GM18873 (cell line): ENCODE results near the gene UPF2.
"Not testable (repeated sequence)": the region's sequence is repeated elsewhere in the genome, so short reads cannot be mapped to it uniquely, and the experiment has no call there.

Experiments used
- ATAC-seq: cut with Tn5 transposase; IDR thresholded peaks from one replicate; pipeline ENCODE4 v1.9.1; 2021; ENCODE audit warnings: mild to moderate bottlenecking, moderate library complexity, moderate number of reproducible peaks; ENCODE audit not compliant: unreplicated experiment, low FRiP score

UPF2 gene

GRCh38 chr10:11909618-11910017 lies 133.0 kb downstream of the UPF2 start:
- no peak for ATAC-seq

- ATAC-seq = no peak
Measured at GRCh38 chr10:11908991-11909390, 133.6 kb downstream of the UPF2 start.

- no peak for ATAC-seq
Measured at GRCh38 chr10:11908536-11908935, 134.1 kb downstream of the UPF2 start.

- no peak for ATAC-seq
Measured at GRCh38 chr10:11907914-11908313, 134.7 kb downstream of the UPF2 start.

- no peak for ATAC-seq
Measured at GRCh38 chr10:11906714-11907113, 135.9 kb downstream of the UPF2 start.

GRCh38 chr10:11902646-11903045 lies 140.0 kb downstream of the UPF2 start:
- no peak for ATAC-seq

GRCh38 chr10:11901833-11902475 lies 140.7 kb downstream of the UPF2 start:
- ATAC-seq = no peak

- ATAC-seq = no peak
Measured at GRCh38 chr10:11901454-11901832, 141.2 kb downstream of the UPF2 start.

GRCh38 chr10:11901036-11901301 lies 141.6 kb downstream of the UPF2 start:
- no peak for ATAC-seq

GRCh38 chr10:11899067-11899876 lies 143.3 kb downstream of the UPF2 start:
- ATAC-seq = no peak

- ATAC-seq = no peak
Measured at GRCh38 chr10:11898372-11899066, 144.1 kb downstream of the UPF2 start.

GRCh38 chr10:11898033-11898371 lies 144.6 kb downstream of the UPF2 start:
- ATAC-seq = no peak

GRCh38 chr10:11896549-11897200 lies 145.9 kb downstream of the UPF2 start:
- ATAC-seq = no peak

- no peak for ATAC-seq
Measured at GRCh38 chr10:11895598-11895997, 147.0 kb downstream of the UPF2 start.

- no peak for ATAC-seq
Measured at GRCh38 chr10:11895108-11895466, 147.5 kb downstream of the UPF2 start.

GRCh38 chr10:11894381-11895107 lies 148.1 kb downstream of the UPF2 start:
- ATAC-seq = no peak

- no peak for ATAC-seq
Measured at GRCh38 chr10:11893749-11894278, 148.8 kb downstream of the UPF2 start.

- no peak for ATAC-seq
Measured at GRCh38 chr10:11891776-11892486, 150.7 kb downstream of the UPF2 start.

- ATAC-seq = not testable (repeated sequence)
Measured at GRCh38 chr10:11889263-11889662, 153.3 kb downstream of the UPF2 start.
